ENCODE measurements around the gene PICALM.
"Not testable (repeated sequence)": the region's sequence is repeated elsewhere in the genome, so short reads cannot be mapped to it uniquely, and the experiment has no call there.

Gene PICALM

GRCh38 chr11:86099874-86100273 is 31.0 kb upstream of the PICALM start:
- H3K4me3 ChIP-seq (ENCODE audit: low read depth, low read length): no peak overlapping the region
- TF ChIP-seq CTCF (IDR thresholded peaks at IDR 0.05; ENCODE audit: low read depth, low read length): no peak

- TF ChIP-seq CTCF (IDR thresholded peaks at IDR 0.05; ENCODE audit: low read depth, low read length): no peak
- H3K4me3 ChIP-seq (ENCODE audit: low read depth, low read length): no peak overlapping the region
These were observed 29.1 kb upstream of the PICALM start for GRCh38 chr11:86097980-86098379.

- TF ChIP-seq CTCF (IDR thresholded peaks at IDR 0.05; ENCODE audit: low read depth, low read length): no peak
- H3K4me3 ChIP-seq (ENCODE audit: low read depth, low read length): no peak overlapping the region
These were observed 22.7 kb upstream of the PICALM start for GRCh38 chr11:86091566-86091965.

GRCh38 chr11:86091086-86091485 is 22.2 kb upstream of the PICALM start:
- TF ChIP-seq CTCF (IDR thresholded peaks at IDR 0.05; ENCODE audit: low read depth, low read length): no peak
- H3K4me3 ChIP-seq (ENCODE audit: low read depth, low read length): no peak overlapping the region

GRCh38 chr11:86089659-86090058 is 20.8 kb upstream of the PICALM start:
- TF ChIP-seq CTCF (IDR thresholded peaks at IDR 0.05; ENCODE audit: low read depth, low read length): no peak
- no peak overlapping the region for H3K4me3 ChIP-seq (ENCODE audit: low read depth, low read length)

- not testable (repeated sequence) for H3K4me3 ChIP-seq (ENCODE audit: low read depth, low read length)
These were observed 18.8 kb upstream of the PICALM start for GRCh38 chr11:86087688-86088087.

- no peak overlapping the region for H3K4me3 ChIP-seq (ENCODE audit: low read depth, low read length)
- no peak for TF ChIP-seq CTCF (IDR thresholded peaks at IDR 0.05; ENCODE audit: low read depth, low read length)
These were observed 18.4 kb upstream of the PICALM start for GRCh38 chr11:86087256-86087655.

GRCh38 chr11:86081455-86081854 is 12.6 kb upstream of the PICALM start:
- TF ChIP-seq CTCF (IDR thresholded peaks at IDR 0.05; ENCODE audit: low read depth, low read length): no peak
- H3K4me3 ChIP-seq (ENCODE audit: low read depth, low read length): no peak overlapping the region

Data from WI38 (cell line).